NCI-H1048 (cell line): ENCODE measurements around the gene VAMP2.
A peak's percentile ranks its signal among the peaks of the same experiment; 100 is the strongest.
"Not testable (repeated sequence)": the region's sequence is repeated elsewhere in the genome, so short reads cannot be mapped to it uniquely, and the experiment has no call there.

ENCODE experiments used
- DNase-seq: peaks from one replicate; lab custom pipeline; 2025; lab: John Stamatoyannopoulos, UW

The VAMP2 gene

DNA sequence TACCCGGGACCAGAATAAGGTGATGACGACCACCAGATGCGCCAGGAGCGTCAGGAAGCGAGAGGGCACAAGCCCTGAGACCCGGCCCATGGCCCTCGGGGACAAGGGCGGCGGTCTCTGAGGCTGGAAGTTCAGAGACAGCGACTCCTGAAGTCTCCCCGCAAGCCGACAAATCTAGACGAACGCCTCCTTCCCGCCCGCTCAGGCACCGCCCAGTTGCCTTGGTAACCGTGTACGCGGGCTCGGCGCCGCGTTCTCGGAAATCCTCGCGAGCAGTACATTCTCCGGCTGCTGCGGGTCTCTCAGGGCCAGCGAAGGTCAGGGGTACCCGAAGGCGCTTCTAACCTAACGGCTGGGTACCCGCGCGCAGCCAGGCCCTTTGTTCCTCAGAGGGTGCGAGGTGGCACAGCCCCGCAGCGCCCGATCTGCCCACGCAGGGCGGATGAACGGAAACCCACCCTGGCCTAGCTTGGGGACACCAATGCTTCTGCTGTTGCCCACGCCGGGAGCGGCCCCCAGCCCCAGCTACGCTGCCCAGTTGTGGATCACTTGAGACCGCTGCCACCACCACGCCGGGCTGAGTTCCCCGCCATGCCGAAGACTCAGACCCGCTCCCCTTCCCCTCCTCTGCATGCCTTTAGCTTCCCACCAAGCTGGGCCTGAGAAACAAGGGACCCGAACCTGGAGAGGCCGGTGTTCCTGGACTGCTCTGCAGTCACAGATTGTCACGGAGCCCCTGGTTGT lies 13.6 kb upstream of the VAMP2 start, which contains the start of gene TMEM107:
Gene TMEM107 (minus strand): TSS at position 184 of the 744 bp plus-strand sequence. CDS start 94 bp downstream, at position 90.
- peak; percentile 46 for DNase-seq

DNA sequence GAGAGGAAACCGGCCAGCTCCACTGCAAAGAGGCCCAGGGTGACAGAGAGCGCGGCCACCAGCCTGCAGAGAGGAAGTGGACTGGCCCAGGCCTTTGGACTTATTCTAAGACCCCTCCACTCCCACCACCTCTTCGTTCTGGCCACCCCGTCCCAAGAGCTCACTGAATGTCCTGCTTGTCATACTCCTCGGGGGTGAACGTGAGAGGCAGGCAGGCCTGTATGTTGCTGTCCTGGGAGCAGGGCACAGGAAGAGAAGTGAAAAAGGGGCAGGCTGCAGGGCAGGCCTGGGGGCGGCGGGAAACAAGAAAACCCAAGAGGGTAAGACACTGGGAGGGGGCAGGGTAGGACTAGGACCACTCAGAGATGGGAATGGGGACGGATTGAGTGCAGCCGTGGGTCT lies 13.0 kb upstream of the VAMP2 start:
- DNase-seq: no peak

DNA sequence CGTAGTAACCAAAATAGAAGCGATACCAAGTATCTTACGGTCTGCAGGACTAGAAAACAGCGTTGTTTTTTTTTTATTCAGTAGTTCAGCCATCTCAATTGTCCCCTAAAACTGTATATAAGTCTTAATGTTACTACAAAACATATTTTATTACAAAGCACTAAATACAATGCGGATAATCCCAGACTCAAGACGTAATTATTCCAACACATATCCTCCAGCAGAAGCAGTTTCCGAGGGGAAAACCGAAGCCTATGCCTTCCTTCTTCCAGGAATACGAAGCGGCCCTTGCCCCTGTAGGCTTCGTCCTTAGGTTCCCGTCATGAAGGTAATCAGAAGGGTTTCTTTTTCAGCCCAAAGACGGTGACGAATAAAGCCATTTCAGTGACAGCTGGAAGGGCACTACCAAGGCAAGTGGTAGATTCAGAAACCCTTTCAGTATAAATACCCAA lies 11.1 kb upstream of the VAMP2 start:
- DNase-seq: no peak

DNA sequence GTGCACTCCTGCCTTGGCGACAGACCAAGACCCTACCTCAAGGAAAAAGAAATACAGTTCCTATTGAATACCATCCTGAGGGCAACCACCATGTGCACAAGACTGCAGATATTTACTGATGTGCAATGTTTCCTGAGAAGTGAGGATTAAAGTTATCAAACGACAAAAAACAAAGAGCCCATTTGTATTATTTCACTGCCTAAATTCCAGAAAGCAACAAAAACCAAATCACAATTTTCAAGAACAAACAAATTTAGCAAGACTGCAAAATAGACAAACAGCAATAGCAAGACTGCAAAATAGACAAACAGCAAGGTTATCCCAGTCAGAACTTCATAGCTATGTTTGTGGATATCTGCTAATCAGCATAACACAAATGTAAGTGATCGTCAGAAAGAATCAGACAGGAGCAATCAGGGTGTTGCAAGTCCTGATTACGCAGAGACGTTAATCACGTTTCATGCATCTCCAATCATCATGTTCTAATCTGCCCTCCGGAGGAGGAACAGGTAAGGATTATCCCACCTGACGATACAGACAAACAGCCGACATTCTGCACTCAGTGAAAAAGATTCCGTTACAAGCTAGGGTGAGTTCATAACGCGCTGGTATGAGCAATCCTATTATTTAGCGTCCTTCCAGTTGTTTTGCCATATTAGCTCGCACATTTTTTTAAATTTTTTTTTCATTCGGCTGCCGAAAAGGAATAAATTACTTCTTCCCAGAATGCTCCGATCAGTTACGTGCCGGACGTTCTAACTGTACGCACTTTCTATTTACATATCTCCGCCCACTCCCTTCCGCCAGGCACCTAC lies 10.5 kb upstream of the VAMP2 start:
- peak; percentile 87 for DNase-seq

DNA sequence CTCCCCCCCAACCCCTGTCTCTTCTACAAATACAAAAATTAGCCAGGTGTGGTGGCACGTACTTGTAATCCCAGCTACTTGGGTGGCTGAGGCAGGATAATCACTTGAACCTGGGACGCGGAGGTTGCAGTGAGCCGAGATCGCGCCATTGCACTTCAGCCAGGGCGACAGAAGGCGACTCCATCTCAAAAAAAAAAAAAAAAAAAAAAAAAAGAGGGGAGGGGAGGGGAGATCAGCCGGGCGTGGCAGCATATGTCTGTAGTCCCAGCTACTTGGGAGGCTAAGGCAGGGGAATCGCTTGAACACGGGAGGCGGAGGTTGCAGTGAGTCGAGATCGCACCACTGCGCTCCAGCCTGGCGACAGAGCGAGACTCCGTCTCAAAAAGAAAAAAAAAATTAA lies 7.4 kb upstream of the VAMP2 start:
- not testable (repeated sequence) for DNase-seq

DNA sequence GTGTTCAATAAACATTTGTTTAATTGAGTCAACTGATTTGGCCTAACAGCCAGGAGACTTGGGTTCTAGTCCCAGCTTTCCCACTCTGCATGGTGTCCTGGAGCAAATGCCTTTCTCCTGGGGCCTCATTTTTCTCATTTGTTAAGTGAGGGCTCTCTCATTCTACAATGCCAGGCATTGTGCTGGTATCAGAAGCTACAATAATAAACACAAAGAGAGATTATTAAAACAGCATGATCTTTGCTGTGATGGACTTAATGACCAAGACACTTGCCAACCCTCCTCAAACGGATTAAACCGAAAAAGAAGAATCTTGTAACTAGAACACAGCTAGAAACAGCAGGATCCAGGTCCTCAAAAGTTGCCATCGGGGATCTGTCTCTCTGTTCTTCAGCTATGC lies 4.8 kb upstream of the VAMP2 start:
- DNase-seq: no peak

DNA sequence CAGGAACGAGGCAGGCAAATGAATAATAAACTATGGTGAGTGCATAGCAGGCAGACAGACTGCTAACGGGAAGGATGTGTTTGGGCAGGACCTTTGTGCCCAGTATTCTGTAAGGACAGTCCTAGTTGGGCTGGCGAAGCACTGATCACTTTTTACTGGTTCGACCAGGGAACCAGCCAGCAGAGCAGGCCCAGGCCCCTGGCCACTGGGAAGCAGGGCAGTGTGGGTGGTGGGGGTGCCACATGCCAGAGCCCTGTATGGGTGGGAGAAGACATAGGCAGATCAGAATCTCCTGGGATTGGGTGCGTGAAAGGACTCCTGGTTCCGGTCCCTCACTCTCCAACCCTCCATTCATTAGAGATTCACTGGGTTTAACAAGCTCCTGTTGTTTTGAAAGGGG lies 4.0 kb upstream of the VAMP2 start:
- DNase-seq: no peak

DNA sequence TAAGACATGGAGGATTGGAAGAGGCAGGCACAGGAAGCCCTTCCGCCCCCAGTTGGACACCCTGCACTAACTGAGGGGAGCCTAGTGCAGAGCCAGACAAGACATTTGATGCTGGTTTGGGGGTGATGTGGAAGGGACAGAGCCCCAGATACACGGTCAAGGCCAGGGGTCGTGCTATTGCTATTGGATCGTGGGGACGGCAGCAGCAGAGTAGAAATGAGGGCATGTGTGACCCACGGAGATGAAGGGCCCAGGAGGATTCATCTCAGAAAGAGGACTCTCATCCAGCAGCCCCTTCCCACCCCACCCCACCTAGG lies 2.0 kb upstream of the VAMP2 start:
- no peak for DNase-seq

DNA sequence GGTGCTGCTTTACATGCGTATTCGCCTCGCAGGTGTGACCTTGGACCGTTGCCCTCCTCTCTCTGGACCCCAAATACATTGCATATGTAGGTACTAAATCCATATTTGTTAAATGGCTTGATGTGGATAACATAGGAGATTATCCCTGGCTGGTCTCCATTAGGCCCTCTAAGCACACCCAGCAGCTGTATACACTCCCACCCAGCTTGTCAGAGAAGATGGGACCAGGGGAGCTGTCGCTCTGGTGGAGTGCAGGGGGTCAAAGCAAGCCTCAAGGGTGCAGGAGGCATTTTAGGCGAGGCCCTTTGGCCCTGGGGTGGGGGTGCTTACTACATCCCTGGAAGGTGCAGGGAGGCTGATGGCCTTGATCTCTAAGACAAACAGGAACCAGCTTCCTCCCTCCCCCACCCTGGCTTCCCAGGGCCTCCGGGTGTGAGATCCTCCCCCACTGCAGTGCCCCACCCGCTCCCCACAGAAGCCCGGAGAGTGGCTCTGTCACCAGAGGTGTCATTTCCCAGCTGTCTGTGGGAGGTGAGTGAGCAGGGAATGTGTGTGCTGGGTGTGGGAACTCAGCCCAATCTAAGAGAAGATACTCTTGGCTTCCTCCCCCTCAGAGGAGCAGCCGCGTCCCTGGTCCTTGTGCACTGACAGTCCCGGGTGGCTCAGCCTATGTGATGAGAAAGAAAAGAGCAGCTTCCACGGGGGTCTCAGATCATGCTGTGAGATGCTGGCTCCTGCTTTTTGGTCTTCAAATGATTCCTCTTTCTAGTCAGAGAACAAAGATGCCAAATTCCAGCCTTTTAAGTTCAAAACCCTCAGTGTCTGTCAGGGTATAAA lies 1.4 kb upstream of the VAMP2 start:
- DNase-seq: no peak

DNA sequence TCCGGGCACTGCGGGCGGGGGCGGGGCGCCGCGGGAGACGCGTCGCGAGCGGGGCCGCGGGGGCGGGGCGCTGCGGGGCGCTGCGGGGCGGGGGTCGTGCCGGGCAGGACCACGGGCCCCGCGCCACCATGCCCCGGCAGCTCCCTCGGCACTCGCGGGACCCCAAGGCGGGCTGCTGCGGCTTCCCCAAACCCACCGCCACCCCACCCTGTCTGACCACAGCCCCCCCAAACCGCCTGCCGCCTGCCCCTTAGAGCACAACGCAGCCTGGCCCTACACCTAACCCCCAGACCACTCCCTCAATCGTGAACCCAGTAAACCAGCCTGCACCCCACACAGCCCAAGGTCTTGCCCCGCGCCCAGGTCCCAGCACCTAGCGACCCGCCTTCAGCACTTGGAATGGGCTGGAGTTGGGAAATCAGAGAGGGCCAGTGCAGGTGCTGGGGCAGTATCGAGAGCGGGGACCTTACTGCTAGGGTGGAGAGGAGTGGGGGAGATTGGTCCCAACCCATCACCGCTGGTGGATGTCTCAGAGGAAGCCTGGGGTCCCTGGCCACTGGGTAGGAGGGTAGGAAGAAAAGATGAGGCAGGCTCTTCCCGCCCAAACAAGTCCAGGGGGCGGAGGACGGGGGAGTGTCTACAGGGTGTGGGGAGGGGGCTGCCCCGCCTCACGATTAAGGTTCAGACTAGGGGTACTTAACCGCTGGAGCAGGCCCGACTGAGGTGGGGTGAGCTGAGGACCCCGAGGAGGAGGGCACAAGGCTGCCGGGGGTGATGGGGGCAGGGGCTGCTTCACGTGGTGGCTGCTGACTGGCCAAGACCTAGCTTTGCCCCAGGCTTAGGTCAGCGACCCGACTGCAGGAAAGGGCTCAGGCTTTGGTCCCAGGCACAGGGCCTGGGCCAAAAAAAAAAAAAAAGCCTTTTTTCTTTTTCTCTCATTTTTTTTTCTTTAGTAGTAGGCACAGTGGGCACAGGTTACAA lies 539 bp upstream of the VAMP2 start:
- no peak for DNase-seq

DNA sequence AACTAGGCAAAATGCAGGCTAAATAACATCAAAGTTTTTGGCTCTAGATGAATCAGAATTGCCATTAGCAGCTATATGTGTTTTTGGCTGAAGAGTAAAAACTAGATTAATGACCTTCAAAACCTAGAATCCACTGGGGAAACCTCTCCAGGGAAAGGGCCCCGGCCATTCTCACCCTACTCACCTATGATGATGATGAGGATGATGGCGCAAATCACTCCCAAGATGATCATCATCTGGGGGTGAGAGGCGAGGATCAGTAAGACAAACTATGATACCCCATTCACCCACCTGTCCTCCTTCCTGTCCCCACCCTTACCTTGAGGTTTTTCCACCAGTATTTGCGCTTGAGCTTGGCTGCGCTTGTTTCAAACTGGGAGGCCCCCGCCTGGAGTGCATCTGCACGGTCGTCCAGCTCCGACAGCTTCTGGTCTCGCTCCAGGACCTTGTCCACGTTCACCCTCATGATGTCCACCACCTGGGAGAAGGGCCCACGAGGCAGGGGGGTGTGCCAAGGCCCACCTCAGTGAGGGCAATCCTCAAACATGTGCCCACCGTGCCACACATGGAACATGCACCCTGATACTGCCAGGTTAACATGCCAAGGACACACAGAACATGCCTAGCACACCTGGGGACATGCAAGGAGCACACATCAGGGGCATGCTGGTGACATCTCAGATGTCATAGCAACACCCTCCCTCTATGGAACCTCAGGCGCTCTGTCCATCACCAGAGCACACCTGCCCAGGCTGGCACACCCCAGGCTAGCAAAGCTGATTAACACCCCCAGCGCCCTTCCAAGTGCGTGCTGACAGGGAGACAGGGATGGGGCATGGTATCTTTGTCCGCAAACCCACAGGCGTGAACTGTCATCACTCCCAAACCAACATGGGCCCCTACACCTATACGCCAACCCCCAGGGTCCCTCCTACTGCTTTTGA lies 1.2 kb downstream of the VAMP2 start:
- no peak for DNase-seq

DNA sequence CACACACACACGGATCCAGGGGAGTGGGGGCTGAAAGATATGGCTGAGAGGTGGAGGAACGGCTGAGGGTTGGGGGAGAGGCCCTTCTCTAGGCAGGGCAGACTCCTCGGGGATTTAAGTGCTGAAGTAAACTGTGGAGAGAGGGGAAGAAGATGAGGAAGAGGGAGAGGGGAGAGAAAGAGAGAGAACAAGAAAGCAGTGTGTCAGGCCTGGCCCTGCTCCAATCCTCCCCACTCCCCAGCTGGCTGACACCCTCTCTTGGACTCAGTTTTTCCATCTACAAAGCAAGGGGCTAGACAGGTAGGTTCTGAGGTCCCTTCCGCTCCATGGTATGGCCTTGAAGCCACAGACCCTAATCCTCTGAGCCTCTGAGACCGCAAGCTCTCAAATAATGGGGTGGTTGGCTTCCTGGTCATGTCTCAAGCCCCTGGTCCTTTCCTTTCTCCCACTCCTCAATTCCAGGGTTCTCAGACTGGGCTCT lies 2.0 kb downstream of the VAMP2 start:
- DNase-seq: no peak

DNA sequence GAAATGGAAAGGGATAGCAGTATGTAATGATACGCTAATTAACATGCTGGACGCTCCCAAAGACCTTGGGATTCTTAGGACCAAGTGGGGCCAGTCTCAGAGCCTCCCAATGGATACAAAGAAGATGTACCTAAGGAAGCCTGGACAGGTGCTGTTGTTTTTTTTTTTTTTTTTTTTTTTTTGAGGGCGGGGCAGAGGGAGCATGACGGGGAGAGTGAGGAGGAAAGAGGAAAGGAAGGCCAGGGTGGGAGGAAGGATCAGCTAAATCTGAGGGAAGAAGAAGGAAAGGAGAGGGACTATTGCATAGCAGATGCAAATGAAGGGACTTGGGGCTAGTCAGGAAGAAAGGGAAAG lies 2.5 kb downstream of the VAMP2 start:
- no peak for DNase-seq

DNA sequence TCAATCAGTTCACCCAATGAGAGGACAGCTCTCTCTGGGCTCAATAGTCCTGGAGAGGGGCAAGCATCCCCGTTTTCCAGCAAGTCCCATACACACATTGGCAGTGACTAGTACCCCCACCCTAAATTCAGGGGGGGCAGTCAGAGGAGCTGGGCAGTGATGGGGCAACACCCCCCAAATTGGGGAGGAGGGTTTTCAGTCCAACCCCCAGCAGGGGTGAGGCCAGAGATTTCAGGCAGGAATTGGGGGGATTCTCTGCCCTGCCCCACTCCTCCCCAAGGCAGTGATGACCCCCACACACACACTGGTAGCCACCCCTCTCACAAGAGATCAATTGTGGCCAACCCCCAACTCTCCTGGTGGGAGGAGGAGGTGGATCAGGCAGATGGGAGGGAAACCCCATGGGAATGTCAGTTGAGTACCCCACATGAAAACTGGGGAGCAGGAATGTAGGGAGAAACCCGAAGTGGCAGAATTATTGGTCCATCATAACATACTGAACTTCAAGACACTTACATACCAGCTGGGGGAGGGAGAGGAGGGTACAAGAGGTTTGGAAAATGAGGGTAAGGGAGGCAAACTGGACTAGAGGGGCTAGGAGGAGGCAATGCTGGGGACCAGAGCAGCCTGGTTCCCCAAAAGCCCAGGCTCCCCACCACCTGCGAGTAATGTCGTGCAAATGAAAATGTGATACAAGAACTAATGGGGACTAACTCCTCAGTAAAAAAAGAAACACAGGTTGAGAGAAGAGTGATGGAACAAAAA lies 3.1 kb downstream of the VAMP2 start:
- DNase-seq: no peak

DNA sequence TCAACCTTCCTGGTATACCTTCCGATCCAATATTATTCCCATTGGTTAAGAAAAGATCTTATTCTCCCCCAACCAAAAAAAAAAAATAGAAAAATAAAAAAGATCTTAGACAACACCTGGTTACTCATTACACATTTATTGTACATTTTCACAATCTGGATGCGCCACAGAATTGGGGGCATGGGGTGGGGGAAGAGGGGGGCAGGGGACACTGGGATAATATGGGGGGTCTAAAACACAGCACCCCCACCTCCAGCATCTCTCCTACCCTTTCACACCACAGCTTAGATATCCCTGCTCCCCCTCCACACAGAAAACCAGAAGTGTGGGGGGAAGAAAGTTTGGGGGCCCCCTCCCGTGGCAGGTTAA lies 3.7 kb downstream of the VAMP2 start:
- no peak for DNase-seq

DNA sequence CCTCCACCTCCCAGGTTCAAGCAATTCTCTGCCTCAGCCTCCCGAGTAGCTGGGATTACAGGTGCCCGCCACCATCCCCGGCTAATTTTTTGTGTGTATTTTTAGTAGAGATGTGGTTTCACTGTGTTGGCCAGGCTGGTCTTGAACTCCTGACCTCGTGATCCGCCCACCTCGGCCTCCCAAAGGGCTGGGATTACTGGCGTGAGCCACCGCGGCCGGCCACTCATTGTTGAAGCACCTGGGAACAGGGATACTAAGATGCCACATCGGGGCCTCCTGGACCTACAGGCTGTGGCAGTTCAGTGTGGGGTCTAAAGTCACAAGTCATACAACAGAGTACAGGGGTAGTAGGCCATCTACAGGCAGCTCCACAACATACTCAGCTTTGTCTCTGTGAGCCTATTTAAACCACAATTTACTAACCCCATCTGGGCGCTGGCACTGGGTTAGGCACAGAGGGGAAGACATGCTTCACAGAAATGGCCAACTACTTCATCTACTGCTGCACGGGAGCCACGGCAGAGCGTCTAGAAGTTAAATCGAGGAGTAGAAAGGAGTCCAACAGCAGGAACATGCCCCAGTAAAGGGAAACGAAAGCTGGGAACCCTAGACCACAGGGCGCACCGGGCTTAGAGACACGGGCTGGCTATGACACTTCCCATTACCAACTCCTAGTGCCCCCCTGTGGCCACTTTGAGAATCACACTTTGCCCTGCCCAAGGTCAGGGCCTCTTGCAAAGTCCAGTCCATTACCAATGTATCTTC lies 4.3 kb downstream of the VAMP2 start:
- DNase-seq: peak; percentile 66

DNA sequence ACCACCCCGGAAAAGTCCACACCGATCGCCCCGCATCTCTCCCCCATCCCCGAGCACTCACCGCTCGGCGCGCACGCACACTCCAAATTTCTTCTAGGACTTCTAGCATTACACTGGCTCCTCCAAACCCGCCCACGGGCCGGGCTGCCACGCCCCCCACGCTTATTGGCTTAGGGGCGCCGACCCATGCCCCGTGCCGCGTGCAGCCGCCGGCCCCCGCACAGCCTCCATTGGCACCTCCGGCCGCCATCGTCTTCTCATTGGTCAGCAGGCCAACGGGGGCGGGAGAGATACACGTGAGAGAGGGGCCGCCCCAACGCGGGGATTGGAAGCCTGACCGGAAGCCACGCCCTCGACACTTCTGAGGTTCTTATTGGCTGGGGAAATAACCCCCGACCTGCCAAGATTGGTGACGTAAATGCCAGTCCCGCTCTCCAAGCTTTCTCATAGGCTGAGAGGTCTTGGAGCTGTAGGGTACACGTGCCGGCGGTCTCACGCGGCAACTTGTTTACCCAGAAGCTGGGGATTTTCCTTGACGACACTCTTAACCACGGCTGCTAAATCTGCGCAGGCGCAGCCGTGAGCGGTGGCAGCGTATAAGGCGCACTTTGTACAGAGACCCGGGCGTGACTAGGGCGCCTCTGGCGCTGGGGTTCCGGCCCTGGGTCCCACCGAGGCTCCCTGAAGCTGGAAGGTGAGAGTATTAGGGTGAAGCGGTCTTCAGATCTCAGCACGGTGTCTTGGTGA lies 6.3 kb downstream of the VAMP2 start:
- DNase-seq: peak; percentile 100

DNA sequence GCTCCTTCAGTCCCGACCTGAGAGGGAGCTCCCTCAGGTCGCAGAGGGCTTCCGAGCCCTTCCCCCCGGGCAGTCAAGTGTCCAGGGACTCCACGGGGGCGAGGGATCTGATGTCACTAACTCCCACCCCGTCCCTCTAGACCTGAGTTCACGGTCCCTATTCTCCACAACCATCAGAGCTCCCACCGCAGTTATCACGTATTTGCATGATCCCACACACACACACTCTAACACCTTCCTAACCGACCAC lies 6.8 kb downstream of the VAMP2 start:
- DNase-seq: no peak
